ENCODE results near the gene FEZ2. TPM values are rescaled to one million over a fixed set of nuclear protein-coding genes. Genes with fewer than 3 reads are reported as not detected.

Gene FEZ2
- polyA plus RNA-seq, 1 donor (not counting 4 experiments of a cell fraction or from before 2014, with no cell fraction given), result 56.2 TPM

DNA sequence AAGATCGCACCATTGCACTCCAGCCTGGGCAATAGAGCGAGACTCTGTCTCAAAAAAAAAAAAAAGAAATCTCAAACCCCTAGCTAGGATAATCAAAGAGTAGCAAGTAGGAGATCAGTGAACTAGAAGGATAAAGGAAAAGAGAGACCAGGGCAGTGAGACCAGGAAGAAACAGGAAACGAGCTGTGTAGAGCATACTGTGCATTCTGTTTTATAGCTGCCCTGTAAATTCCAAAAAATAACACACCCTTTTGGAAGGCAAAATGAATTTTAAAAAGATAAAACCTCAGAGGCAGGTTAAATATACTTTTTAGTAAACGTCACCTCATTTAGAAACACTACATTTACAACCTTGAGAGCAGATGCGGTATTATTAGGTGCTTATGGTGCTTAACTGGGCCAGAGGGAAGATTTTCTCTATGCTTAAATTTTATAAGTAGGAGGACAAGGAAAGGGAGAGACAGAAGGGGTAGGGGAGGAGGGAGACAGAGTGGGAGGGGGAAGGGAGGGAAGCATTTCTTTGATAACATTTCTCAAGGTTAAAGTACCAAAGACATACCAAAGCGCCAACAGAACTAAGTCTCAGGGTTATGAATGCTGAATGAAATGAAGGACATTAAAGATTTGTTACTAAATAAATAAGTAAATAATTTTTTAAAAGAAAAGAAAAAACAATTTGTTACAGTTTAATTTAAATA, 30.1 kb downstream of the FEZ2 start:
- no peak for FAIRE-seq
- Histone ChIP-seq H2AFZ (ENCODE audit: control insufficient read depth, low read length) (no peak overlapping the region), H3K79me2 (ENCODE audit: control insufficient read depth, insufficient read depth, low read length) (peaks cover 28% of the 10 kb centered on the region), H3K9ac (ENCODE audit: control insufficient read depth, extremely low read depth, insufficient read depth, low read length) (no peak overlapping the region), H3K27me3 (ENCODE audit: control insufficient read depth, extremely low read depth, insufficient read depth, low read length) (no peaks in the 10 kb centered on the region), H3K4me3 (ENCODE audit: control insufficient read depth in 2 of 3, extremely low read depth in 1 of 3, insufficient read depth in 2 of 3, low read depth in 1 of 3, low read length in 3 of 3) (no peak overlapping the region), H4K20me1 (ENCODE audit: control insufficient read depth, extremely low read depth, insufficient read depth, low read length) (no peaks in the 10 kb centered on the region), H3K36me3 (ENCODE audit: control insufficient read depth in 2 of 2, extremely low read depth in 1 of 2, insufficient read depth in 2 of 2, low read length in 2 of 2) (peaks cover 5 to 17% of the 10 kb centered on the region in 2 experiments), H3K4me1 (ENCODE audit: control insufficient read depth, extremely low read depth, insufficient read depth, low read length) (peaks cover 45% of the 10 kb centered on the region), H3K9me1 (ENCODE audit: control insufficient read depth, extremely low read depth, insufficient read depth, low read length) (peaks cover 4% of the 10 kb centered on the region), H3K27ac (ENCODE audit: control insufficient read depth, insufficient read depth, low read length) (no peak overlapping the region), H3K9me3 (ENCODE audit: control insufficient read depth, low read depth, low read length) (no peaks in the 10 kb centered on the region), H3K4me2 (ENCODE audit: control insufficient read depth, extremely low read depth, insufficient read depth, low read depth, low read length) (peak overlapping the region; percentile 82)
- no peak for DNase-seq (ENCODE audit: low read depth, low spot score)
- TF ChIP-seq, protein P1, sequence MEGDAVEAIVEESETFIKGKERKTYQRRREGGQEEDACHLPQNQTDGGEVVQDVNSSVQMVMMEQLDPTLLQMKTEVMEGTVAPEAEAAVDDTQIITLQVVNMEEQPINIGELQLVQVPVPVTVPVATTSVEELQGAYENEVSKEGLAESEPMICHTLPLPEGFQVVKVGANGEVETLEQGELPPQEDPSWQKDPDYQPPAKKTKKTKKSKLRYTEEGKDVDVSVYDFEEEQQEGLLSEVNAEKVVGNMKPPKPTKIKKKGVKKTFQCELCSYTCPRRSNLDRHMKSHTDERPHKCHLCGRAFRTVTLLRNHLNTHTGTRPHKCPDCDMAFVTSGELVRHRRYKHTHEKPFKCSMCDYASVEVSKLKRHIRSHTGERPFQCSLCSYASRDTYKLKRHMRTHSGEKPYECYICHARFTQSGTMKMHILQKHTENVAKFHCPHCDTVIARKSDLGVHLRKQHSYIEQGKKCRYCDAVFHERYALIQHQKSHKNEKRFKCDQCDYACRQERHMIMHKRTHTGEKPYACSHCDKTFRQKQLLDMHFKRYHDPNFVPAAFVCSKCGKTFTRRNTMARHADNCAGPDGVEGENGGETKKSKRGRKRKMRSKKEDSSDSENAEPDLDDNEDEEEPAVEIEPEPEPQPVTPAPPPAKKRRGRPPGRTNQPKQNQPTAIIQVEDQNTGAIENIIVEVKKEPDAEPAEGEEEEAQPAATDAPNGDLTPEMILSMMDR (optimal IDR thresholded peaks at IDR 0.05 in 1 of 3, IDR thresholded peaks at IDR 0.05 in 1 of 3, conservative IDR thresholded peaks at IDR 0.05 in 1 of 3; ENCODE audit: extremely low read depth in 1 of 3, insufficient read depth in 2 of 3, low read length in 3 of 3), result no peak
- no peak for TF ChIP-seq EZH2 (IDR thresholded peaks at IDR 0.05; ENCODE audit: low read length)
- dilution Hi-C loops (cut with MboI; ENCODE audit: extremely low pct_ligation_motif_present, low sequenced_read_pairs), result no loop called here

- TF ChIP-seq, protein P1 (optimal IDR thresholded peaks at IDR 0.05 in 1 of 3, IDR thresholded peaks at IDR 0.05 in 1 of 3, conservative IDR thresholded peaks at IDR 0.05 in 1 of 3; ENCODE audit: extremely low read depth in 1 of 3, insufficient read depth in 2 of 3, low read length in 3 of 3), result no peak
- TF ChIP-seq EZH2 (IDR thresholded peaks at IDR 0.05; ENCODE audit: low read length), result no peak
- DNase-seq (ENCODE audit: low read depth, low spot score), result no peak
- Histone ChIP-seq H3K36me3 (ENCODE audit: control insufficient read depth in 2 of 2, extremely low read depth in 1 of 2, insufficient read depth in 2 of 2, low read length in 2 of 2) (peaks cover 5 to 17% of the 10 kb centered on the region in 2 experiments), H3K4me1 (ENCODE audit: control insufficient read depth, extremely low read depth, insufficient read depth, low read length) (peaks cover 55% of the 10 kb centered on the region), H3K4me3 (ENCODE audit: control insufficient read depth in 2 of 3, extremely low read depth in 1 of 3, insufficient read depth in 2 of 3, low read depth in 1 of 3, low read length in 3 of 3) (no peak overlapping the region), H3K9me3 (ENCODE audit: control insufficient read depth, low read depth, low read length) (no peaks in the 10 kb centered on the region), H2AFZ (ENCODE audit: control insufficient read depth, low read length) (no peak overlapping the region), H3K27ac (ENCODE audit: control insufficient read depth, insufficient read depth, low read length) (no peak overlapping the region), H3K9ac (ENCODE audit: control insufficient read depth, extremely low read depth, insufficient read depth, low read length) (no peak overlapping the region), H3K27me3 (ENCODE audit: control insufficient read depth, extremely low read depth, insufficient read depth, low read length) (no peaks in the 10 kb centered on the region), H3K4me2 (ENCODE audit: control insufficient read depth, extremely low read depth, insufficient read depth, low read depth, low read length) (no peak overlapping the region), H4K20me1 (ENCODE audit: control insufficient read depth, extremely low read depth, insufficient read depth, low read length) (no peaks in the 10 kb centered on the region), H3K79me2 (ENCODE audit: control insufficient read depth, insufficient read depth, low read length) (peaks cover 28% of the 10 kb centered on the region), H3K9me1 (ENCODE audit: control insufficient read depth, extremely low read depth, insufficient read depth, low read length) (peaks cover 4% of the 10 kb centered on the region)
- dilution Hi-C loops (cut with MboI; ENCODE audit: extremely low pct_ligation_motif_present, low sequenced_read_pairs), result no loop called here
- FAIRE-seq, result no peak
Observed at GRCh38 chr2:36566887-36567286, 31.1 kb downstream of the FEZ2 start.
